ENCODE results near the gene NCF2. TPM values are rescaled to one million over a fixed set of nuclear protein-coding genes. Genes with fewer than 3 reads are reported as not detected.

The NCF2 gene
- total RNA-seq, 1 experiment from 2014 or later: 0.10 TPM

- no peak for DNase-seq (ENCODE audit: low read depth, low spot score)
- Histone ChIP-seq H3K4me1 (ENCODE audit: control insufficient read depth, insufficient read depth, low read length) (no peaks in the 10 kb centered on the region), H3K9me3 (ENCODE audit: control insufficient read depth, insufficient read depth, low read depth, low read length) (no peaks in the 10 kb centered on the region), H3K4me3 (ENCODE audit: low read depth in 2 of 2, low read length in 2 of 2) (no peak overlapping the region), H3K27me3 (ENCODE audit: control insufficient read depth, insufficient read depth, low read length) (peaks cover 12% of the 10 kb centered on the region; the same call in 1 of the 2 replicates), H3K36me3 (ENCODE audit: control insufficient read depth, insufficient read depth, low read length) (no peaks in the 10 kb centered on the region), H3K27ac (ENCODE audit: low read length) (no peak overlapping the region)
- intact Hi-C loops (cut with micrococcal nuclease; ENCODE audit: unreplicated experiment): no loop called here
- in situ Hi-C loops (cut with HindIII; ENCODE audit: low pct_unique_long_range_greater_than_20kb, low sequenced_read_pairs): no loop called here
- BruUV-seq (replicated peaks): no TSS peak
- ATAC-seq: no peak
- POLR2A ChIA-PET: no interaction called here
- CTCF ChIA-PET: no interaction called here
- no peak for TF ChIP-seq SIN3A (IDR thresholded peaks at IDR 0.05; ENCODE audit: borderline replicate concordance, insufficient read depth, low read depth, low read length)
- no peak for TF ChIP-seq POLR2AphosphoS5 (IDR thresholded peaks at IDR 0.05; ENCODE audit: low read depth, low read length)
- TF ChIP-seq, protein P1, sequence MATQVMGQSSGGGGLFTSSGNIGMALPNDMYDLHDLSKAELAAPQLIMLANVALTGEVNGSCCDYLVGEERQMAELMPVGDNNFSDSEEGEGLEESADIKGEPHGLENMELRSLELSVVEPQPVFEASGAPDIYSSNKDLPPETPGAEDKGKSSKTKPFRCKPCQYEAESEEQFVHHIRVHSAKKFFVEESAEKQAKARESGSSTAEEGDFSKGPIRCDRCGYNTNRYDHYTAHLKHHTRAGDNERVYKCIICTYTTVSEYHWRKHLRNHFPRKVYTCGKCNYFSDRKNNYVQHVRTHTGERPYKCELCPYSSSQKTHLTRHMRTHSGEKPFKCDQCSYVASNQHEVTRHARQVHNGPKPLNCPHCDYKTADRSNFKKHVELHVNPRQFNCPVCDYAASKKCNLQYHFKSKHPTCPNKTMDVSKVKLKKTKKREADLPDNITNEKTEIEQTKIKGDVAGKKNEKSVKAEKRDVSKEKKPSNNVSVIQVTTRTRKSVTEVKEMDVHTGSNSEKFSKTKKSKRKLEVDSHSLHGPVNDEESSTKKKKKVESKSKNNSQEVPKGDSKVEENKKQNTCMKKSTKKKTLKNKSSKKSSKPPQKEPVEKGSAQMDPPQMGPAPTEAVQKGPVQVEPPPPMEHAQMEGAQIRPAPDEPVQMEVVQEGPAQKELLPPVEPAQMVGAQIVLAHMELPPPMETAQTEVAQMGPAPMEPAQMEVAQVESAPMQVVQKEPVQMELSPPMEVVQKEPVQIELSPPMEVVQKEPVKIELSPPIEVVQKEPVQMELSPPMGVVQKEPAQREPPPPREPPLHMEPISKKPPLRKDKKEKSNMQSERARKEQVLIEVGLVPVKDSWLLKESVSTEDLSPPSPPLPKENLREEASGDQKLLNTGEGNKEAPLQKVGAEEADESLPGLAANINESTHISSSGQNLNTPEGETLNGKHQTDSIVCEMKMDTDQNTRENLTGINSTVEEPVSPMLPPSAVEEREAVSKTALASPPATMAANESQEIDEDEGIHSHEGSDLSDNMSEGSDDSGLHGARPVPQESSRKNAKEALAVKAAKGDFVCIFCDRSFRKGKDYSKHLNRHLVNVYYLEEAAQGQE (IDR thresholded peaks at IDR 0.05; ENCODE audit: insufficient read depth in 1 of 2, low read depth in 2 of 2, low read length in 1 of 2): no peak
- TF ChIP-seq TCF7L2 (IDR thresholded peaks at IDR 0.05; ENCODE audit: low read depth, low read length): no peak
Observed at GRCh38 chr1:183592733-183593132, 2.5 kb upstream of the NCF2 start.

- in situ Hi-C loops (cut with HindIII; ENCODE audit: low pct_unique_long_range_greater_than_20kb, low sequenced_read_pairs): no loop called here
- ATAC-seq (no peak), DNase-seq (ENCODE audit: low read depth, low spot score) (no peak)
- no peak for TF ChIP-seq CTCF (IDR thresholded peaks at IDR 0.05)
- TF ChIP-seq POLR2AphosphoS5 (IDR thresholded peaks at IDR 0.05; ENCODE audit: low read depth, low read length): no peak
- TF ChIP-seq SIN3A (IDR thresholded peaks at IDR 0.05; ENCODE audit: borderline replicate concordance, insufficient read depth, low read depth, low read length): no peak
- TF ChIP-seq TCF7L2 (IDR thresholded peaks at IDR 0.05; ENCODE audit: low read depth, low read length): no peak
- TF ChIP-seq, protein P1 (IDR thresholded peaks at IDR 0.05; ENCODE audit: insufficient read depth in 1 of 2, low read depth in 2 of 2, low read length in 1 of 2): no peak
- no peak overlapping the region for H3K27ac ChIP-seq (ENCODE audit: low read length)
- BruUV-seq (replicated peaks): no TSS peak
- POLR2A ChIA-PET: interaction anchor here (0.6 kb wide), 1 partner anchor 1730 kb away, joined by 7 read pairs; no protein-coding TSS in a partner anchor
- no peak overlapping the region for H3K4me3 ChIP-seq (ENCODE audit: low read depth in 2 of 2, low read length in 2 of 2)
- CTCF ChIA-PET: no interaction called here
- H3K9me3 ChIP-seq (ENCODE audit: control insufficient read depth, insufficient read depth, low read depth, low read length): no peaks in the 10 kb centered on the region
- 0 out of 2 replicates have a peak, but pooled peaks cover 4% of the 10 kb centered on the region for H3K27me3 ChIP-seq (ENCODE audit: control insufficient read depth, insufficient read depth, low read length)
- H3K4me1 ChIP-seq (ENCODE audit: control insufficient read depth, insufficient read depth, low read length): no peaks in the 10 kb centered on the region
- intact Hi-C loops (cut with micrococcal nuclease; ENCODE audit: unreplicated experiment): no loop called here
- H3K36me3 ChIP-seq (ENCODE audit: control insufficient read depth, insufficient read depth, low read length): no peaks in the 10 kb centered on the region
Observed at GRCh38 chr1:183589874-183590243, 400 bp downstream of the NCF2 start.

All from Panc1 (cell line).